NCI-H2171 treated with DMSO at 0.1 percent for 48 hours (cell line): ENCODE data around the gene VLDLR.

Experiments
- DNase-seq: peaks from one replicate; lab custom pipeline; 2025; lab: John Stamatoyannopoulos, UW

The VLDLR gene

GRCh38 chr9:2621722-2622460 lies at the start of gene VLDLR:
Gene VLDLR (plus strand): TSS chr9:2621787. CDS start chr9:2622190, 403 bp downstream.
- peak; percentile 78 for DNase-seq

- no peak for DNase-seq
Measured at GRCh38 chr9:2574203-2574602, 47.4 kb upstream of the VLDLR start.

GRCh38 chr9:2576631-2577030 lies 45.0 kb upstream of the VLDLR start:
- peak; percentile 38 for DNase-seq

GRCh38 chr9:2583308-2584013 lies 38.1 kb upstream of the VLDLR start:
- no peak for DNase-seq

- no peak for DNase-seq
Measured at GRCh38 chr9:2591967-2592366, 29.6 kb upstream of the VLDLR start.

- DNase-seq: no peak
Measured at GRCh38 chr9:2593744-2594143, 27.8 kb upstream of the VLDLR start.

GRCh38 chr9:2595973-2596372 lies 25.6 kb upstream of the VLDLR start:
- DNase-seq: peak; percentile 38

- DNase-seq: peak; percentile 75
Measured at GRCh38 chr9:2597483-2597882, 24.1 kb upstream of the VLDLR start.

GRCh38 chr9:2599896-2600295 lies 21.7 kb upstream of the VLDLR start:
- no peak for DNase-seq

- DNase-seq: no peak
Measured at GRCh38 chr9:2600307-2600706, 21.3 kb upstream of the VLDLR start.

GRCh38 chr9:2601785-2602378 lies 19.7 kb upstream of the VLDLR start:
- DNase-seq: no peak

GRCh38 chr9:2602704-2603116 lies 18.9 kb upstream of the VLDLR start:
- DNase-seq: peak; percentile 25

GRCh38 chr9:2603621-2604020 lies 18.0 kb upstream of the VLDLR start:
- DNase-seq: no peak

GRCh38 chr9:2605246-2605645 lies 16.3 kb upstream of the VLDLR start:
- no peak for DNase-seq

GRCh38 chr9:2608276-2608675 lies 13.3 kb upstream of the VLDLR start:
- no peak for DNase-seq

GRCh38 chr9:2610985-2611384 lies 10.6 kb upstream of the VLDLR start:
- DNase-seq: no peak

GRCh38 chr9:2611961-2612360 lies 9.6 kb upstream of the VLDLR start:
- DNase-seq: peak; percentile 15

GRCh38 chr9:2613730-2614271 lies 7.8 kb upstream of the VLDLR start:
- no peak for DNase-seq

GRCh38 chr9:2615497-2615896 lies 6.1 kb upstream of the VLDLR start:
- no peak for DNase-seq

GRCh38 chr9:2616692-2617377 lies 4.8 kb upstream of the VLDLR start:
- no peak for DNase-seq

GRCh38 chr9:2618289-2618688 lies 3.3 kb upstream of the VLDLR start:
- no peak for DNase-seq
